HG02870 (cell line): ENCODE data around the gene ST3GAL2.
A peak's percentile ranks its signal among the peaks of the same experiment; 100 is the strongest.
"Not testable (repeated sequence)": the region's sequence is repeated elsewhere in the genome, so short reads cannot be mapped to it uniquely, and the experiment has no call there.

ENCODE experiments used
- ATAC-seq: cut with Tn5 transposase; IDR thresholded peaks from one replicate; pipeline ENCODE4 v1.9.1; 2021; ENCODE audit warnings: mild to moderate bottlenecking, moderate library complexity; ENCODE audit not compliant: unreplicated experiment

Gene ST3GAL2

DNA sequence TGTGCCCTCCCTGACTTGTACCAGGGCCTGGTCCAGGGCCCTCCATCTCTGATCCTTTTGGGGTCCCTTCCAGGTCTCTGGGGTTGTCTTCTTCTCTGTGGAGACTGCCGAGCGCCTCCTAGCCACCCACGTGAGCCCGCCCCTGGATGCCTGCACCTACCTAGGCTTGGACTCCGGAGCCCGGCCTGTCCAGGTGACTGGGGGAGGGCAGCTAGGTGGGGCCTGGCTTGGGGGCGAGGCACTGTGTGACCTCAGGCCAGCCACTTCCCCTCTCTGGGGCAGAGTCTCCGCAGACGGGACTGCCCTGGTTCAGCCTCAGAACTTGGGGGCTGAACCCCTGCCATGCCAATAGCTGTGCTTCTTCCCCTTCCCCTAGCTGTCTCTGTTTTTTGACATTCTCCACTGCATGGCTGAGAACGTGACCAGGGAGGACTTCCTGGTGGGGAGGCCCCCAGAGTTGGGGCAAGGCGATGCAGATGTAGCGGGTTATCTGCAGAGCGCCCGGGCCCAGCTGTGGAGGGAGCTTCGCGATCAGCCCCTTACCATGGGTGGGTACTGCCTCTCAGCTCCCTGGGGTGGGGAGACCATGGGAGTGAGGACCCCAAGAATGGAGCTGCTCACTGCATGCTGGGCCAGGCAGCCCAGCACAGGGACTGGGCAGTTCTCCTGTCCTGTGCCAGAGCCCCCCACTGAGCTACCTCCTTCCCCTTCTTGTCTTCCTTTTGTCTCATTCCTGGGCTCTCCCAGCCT lies 30.1 kb upstream of the ST3GAL2 start:
- ATAC-seq = no peak

DNA sequence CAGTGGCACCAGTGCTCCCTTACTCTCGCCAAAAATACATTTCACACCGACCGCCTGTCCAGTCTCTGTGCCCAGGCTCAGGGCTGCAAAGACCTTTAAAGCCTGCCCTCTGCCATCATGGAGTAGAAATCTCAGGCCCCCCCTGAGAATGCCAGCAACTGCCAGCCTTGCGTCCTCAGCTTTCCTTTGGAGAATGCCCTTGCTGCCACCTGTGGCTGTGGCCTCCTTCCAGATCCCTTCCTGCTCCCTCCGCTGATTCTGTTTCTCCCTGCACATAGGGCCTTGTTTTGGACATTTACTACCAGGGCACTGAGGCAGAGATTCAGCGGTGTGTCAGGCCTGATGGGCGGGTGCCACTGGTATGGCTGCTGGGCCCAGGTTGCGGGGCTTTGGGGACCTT lies 28.7 kb upstream of the ST3GAL2 start:
- no peak for ATAC-seq

- ATAC-seq = no peak
Measured at GRCh38 chr16:70467113-70467512, 28.2 kb upstream of the ST3GAL2 start.

DNA sequence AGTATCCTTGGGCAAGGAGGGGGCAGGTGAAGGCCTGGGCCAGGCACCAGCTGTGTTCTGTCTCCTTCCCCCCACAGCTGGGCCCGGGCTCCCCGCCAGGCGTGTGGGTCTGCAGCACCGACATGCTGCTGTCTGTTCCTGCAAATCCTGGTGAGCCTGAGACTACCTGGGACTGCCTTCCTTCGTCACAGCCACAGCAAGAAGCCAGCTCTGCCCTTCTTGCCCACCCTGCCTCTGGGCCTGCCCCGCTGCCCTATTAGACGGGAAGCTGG lies 27.8 kb upstream of the ST3GAL2 start:
- no peak for ATAC-seq

DNA sequence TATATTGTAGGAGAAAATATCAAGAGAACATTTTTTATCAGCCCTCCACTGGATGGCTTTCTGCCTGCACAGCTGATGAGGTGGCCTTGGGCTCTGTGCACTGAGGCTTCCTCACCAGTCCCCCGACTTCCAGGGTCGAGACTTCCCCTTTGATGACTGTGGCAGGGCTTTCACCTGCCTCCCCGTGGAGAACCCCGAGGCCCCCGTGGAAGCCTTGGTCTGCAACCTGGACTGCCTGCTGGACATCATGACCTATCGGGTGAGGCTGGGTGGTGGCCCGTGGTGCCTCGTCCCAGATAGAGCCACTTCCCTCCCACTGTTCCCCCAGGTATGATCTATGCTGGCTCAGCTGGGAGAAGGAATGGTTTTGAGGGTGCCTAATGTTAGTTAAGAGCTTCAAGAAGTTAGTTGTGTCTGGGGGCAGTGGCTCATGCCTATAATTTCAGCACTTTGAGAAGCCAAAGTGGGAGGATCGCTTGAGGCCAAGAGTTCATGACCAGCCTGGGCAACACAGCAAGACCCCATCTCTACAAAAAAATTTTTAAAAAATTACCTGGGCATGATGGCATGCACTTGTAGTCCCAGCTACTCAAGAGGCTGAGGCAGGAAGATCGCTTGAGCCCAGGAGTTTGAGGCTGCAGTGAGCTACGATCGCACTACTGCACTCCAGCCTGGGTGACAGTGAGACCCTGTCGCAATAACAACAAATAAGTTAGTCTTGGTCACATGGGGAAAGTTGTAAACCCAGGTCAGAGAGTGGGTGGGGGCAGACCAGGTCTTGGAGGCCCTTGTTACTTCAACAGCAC lies 27.3 kb upstream of the ST3GAL2 start:
- ATAC-seq = no peak

DNA sequence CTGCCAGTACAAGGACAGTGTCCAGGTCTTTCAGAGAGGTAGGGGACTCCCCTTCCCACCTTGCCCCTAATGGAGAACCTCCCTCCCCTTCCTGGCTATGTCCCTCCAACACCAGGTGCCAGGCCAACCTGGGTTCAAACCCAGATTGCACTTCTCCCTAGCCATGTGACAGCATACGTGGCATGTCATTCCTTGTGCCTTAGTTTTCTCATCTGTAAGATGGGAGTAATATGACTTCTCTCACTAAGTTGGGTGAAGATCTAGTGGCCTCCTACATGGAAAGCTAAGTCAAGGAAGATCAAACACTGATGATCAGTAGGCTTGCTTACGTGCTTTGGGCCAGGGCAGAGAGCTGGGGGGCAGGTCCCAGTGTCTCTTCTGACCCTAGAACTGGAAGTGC lies 24.3 kb upstream of the ST3GAL2 start:
- ATAC-seq = no peak

- no peak for ATAC-seq
Measured at GRCh38 chr16:70460737-70461261, 21.9 kb upstream of the ST3GAL2 start.

- no peak for ATAC-seq
Measured at GRCh38 chr16:70457446-70458166, 18.7 kb upstream of the ST3GAL2 start.

DNA sequence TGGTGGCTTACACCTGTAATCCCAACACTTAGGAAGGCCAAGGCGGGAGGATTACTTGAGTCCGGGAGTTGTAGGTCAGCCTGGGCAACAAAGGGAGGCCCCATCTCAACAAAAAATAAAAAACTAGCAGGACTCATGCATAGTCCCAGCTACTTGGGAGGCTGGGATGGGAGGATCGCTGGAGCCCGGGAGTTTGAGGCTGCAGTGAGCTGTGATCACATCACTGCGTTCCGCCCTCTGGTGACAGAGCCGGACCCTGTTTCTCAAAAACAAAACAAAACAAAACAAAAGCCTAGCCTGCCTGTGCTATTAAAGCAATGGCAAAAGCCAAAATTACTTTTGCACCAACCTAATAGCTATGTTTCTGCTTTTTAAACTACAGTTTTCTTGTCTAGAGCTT lies 17.0 kb upstream of the ST3GAL2 start:
- ATAC-seq = no peak

DNA sequence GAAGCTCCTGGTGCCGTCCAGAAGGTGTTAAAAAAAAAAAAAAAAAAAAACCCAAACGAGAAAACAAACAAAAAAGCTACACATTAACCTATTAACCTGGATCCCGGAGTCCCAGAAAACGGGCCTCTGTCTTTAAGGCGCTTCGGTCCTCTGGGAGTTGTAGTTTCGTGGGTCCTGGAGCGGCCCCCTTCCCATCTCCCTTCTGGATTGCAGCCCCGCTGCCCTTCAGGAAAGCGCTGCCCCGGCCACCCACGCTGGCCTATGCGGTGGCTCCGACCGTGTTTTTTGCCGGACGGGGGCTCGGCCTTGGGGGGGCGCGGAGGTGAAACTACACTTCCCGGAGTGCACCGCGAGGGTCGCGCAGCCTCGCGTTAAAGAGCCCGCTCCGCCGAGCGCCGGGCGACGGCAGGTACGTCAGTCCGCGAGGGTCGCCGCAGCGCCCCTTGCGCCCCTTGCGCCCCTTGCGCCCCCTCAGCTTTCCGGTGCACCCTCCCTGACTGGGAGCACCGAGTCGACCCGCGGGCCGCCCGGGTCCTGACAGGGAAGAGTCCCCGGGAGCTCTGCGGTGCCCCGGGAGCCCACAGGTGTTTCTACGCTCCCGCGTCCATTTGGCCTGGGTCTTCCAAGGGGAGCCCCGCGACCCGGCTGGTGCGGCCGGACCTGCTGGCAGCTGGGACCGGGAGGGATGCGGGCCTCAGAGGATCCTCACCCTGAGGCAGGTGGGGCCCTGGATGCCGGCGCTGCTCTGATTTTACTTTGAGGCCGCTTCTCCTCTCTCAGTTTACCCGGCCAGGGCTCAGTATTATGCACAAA lies 15.5 kb upstream of the ST3GAL2 start, which contains the start of gene FCSK:
Gene FCSK (plus strand): TSS at position 374 of the 813 bp plus-strand sequence. CDS start 8,596 bp downstream, outside the sequence.
- ATAC-seq = peak; percentile 86

DNA sequence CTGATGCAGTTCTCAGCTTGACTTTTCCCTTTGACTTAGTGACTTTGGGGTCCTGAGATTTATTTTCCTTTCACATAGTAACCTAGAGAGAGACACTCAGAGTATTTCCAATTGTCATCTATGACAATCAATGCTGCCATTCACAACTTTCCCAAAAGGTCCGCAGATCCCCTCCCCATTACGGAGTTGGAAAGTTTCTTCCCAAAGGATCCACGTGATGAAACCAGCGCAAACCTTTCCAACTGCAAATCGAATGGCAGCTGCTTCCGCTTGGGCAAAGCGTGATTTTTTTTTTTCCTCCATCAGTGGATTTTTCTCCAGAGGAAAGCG lies 15.0 kb upstream of the ST3GAL2 start:
- no peak for ATAC-seq

- ATAC-seq = no peak
Measured at GRCh38 chr16:70453117-70453891, 14.4 kb upstream of the ST3GAL2 start.

GRCh38 chr16:70451004-70451340 lies 12.1 kb upstream of the ST3GAL2 start:
- not testable (repeated sequence) for ATAC-seq

DNA sequence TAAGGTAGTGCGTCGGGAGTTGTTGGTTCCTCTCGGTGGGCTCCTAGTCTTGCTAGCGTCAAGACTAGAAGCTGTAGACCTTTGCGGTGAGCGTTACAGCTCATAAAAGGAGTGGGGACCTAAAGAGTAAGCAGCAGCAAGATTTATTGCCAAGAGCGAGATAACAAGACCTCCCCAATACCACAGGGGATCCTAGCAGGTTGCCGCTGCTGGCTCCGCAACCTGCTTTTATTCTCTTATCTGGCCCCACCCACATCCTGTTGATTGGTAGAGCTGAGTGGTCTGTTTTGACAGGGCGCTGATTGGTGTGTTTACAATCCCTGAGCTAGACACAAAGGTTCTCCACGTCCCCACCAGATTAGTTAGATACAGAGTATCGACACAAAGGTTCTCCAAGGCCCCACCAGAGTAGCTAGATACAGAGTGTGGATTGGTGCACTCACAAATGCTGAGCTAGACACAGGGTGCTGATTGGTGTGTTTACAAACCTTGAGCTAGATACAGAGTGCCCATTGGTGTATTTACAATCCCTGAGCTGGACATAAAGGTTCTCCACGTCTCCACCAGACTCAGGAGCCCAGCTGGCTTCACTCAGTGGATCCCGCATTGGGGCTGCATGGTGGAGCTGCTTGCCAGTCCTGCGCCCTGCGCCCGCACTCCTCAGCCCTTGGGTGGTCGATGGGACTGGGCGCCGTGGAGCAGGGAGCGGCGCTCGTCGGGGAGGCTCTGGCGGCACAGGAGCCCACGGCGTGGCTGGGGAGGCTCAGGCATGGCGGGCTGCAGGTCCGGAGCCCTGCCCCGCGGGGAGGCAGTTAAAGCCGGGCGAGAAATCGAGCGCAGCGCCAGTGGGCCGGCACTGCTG lies 11.5 kb upstream of the ST3GAL2 start:
- ATAC-seq = not testable (repeated sequence)

- no peak for ATAC-seq
Measured at GRCh38 chr16:70448075-70448474, 9.2 kb upstream of the ST3GAL2 start.

DNA sequence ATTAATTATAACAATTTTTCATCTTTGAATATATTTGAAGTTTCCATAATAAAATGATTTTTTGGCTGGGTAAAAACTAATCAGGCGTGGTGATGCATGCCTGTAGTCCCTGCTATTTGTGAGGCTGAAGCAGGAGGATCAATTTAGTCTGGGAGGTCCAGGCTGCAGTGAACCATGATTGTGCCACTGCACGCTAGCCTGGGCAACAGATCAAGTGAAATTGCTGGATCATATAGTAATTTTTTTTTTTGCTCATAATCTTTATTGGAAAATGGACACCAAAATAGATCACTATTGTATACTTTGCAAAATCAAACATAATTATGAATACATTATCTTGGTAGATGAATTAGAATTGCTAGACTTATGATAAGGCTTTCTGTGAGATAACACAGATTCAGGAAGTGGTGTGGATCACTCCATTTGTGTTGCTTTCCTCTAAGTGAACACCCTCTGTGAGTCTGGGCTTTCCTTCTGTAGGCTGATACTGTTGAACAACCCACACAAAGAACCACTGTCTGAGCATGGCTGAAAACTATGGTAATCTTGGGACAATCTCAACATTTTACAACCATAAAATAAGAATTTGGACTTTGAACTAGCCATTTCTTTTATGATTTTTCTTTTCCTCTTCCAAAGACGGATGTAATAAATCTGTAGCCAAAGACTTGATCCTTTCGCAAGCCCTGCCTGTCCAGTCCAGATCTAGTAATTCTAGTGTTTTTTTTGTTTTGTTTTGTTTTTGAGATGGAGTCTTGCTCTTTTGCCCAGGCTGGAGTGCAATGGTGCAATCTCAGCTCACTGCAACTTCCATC lies 5.6 kb upstream of the ST3GAL2 start:
- no peak for ATAC-seq

- no peak for ATAC-seq
Measured at GRCh38 chr16:70442344-70442743, 3.4 kb upstream of the ST3GAL2 start.

DNA sequence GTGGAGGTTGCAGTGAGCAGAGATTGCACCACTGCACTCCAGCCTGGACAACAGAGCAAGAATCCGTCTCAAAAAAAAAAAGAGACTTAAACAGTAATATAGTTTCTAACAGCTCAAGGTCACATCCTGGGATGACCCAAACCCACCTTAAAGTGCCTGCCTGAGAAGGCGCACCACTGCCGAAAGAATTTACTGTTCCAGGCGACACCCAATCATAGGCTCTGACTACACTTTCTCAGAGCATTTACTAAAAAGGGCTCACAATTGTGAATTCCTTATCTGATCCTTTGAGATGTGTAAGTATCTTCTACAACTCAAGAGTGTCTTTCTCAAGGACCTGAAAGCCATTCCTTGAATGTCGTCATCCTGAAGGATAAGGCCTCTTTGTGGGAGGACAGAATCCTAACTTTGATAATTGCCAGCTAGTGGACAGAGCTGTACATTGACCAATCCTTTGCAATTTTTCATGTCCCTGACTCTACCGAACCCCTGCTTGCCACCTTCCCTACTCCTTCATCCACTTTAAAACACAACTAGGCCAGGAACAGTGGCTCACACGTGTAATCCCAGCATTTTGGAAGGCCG lies 2.6 kb upstream of the ST3GAL2 start:
- ATAC-seq = no peak
